CD4-positive, alpha-beta T cell treated with Interleukin-2 at 100 ng/mL for 4 hours (primary cell): ENCODE data around the gene NUP210.

Source experiments
- DNase-seq: peaks from one replicate; pipeline ENCODE4 v3.0.0-alpha.2; 2020; ENCODE audit warnings: low spot score

The NUP210 gene

GRCh38 chr3:13288732-13289718 lies 131.1 kb downstream of the NUP210 start:
- DNase-seq = no peak

GRCh38 chr3:13287833-13288232 lies 132.3 kb downstream of the NUP210 start:
- DNase-seq = no peak

- DNase-seq = no peak
These were observed 133.2 kb downstream of the NUP210 start for GRCh38 chr3:13286873-13287272.

- no peak for DNase-seq
These were observed 135.0 kb downstream of the NUP210 start for GRCh38 chr3:13285007-13285567.

GRCh38 chr3:13283877-13284264 lies 136.3 kb downstream of the NUP210 start:
- no peak for DNase-seq

- no peak for DNase-seq
These were observed 136.9 kb downstream of the NUP210 start for GRCh38 chr3:13282986-13283876.

- no peak for DNase-seq
These were observed 137.7 kb downstream of the NUP210 start for GRCh38 chr3:13282358-13282985.

GRCh38 chr3:13281507-13282357 lies 138.4 kb downstream of the NUP210 start:
- DNase-seq = no peak

GRCh38 chr3:13280811-13281506 lies 139.2 kb downstream of the NUP210 start:
- DNase-seq = no peak

- no peak for DNase-seq
These were observed 139.9 kb downstream of the NUP210 start for GRCh38 chr3:13280122-13280790.

- DNase-seq = no peak
These were observed 140.6 kb downstream of the NUP210 start for GRCh38 chr3:13279532-13279910.

- no peak for DNase-seq
These were observed 141.2 kb downstream of the NUP210 start for GRCh38 chr3:13278783-13279531.

- no peak for DNase-seq
These were observed 142.1 kb downstream of the NUP210 start for GRCh38 chr3:13277860-13278531.

GRCh38 chr3:13277196-13277813 lies 142.8 kb downstream of the NUP210 start:
- no peak for DNase-seq

- no peak for DNase-seq
These were observed 143.5 kb downstream of the NUP210 start for GRCh38 chr3:13276438-13277195.

- no peak for DNase-seq
These were observed 144.6 kb downstream of the NUP210 start for GRCh38 chr3:13275376-13276005.
